OCI-LY1 (cell line): ENCODE data around the gene TGM2.

Experiments used
- H2AFZ ChIP-seq: fragments of 200-600 bp; sonication (generic), shearing (Covaris generic); 2 replicates; pipeline ENCODE4 v1.6.0; 2014; ENCODE audit warnings: antibody characterized with exemption, mild to moderate bottlenecking, low read length
- H3F3A ChIP-seq: fragments of 200-600 bp; sonication (generic), shearing (Covaris generic); 2 replicates; pipeline ENCODE4 v1.6.0; 2014; ENCODE audit warnings: mild to moderate bottlenecking, antibody characterized with exemption, low read length, moderate library complexity; ENCODE audit not compliant: insufficient read depth
- H3K27ac ChIP-seq: fragments of 200-600 bp; sonication (generic); 2 replicates; pipeline ENCODE4 v1.5.1; 2014; ENCODE audit warnings: low read length, mixed run types, mild to moderate bottlenecking, low read depth; ENCODE audit not compliant: poor library complexity, severe bottlenecking
- H3K27me3 ChIP-seq: fragments of 200-600 bp; sonication (generic); 2 replicates; pipeline ENCODE4 v1.6.0; 2014; ENCODE audit warnings: antibody characterized with exemption, mild to moderate bottlenecking, low read length, moderate library complexity; ENCODE audit not compliant: insufficient read depth
- H3K36me3 ChIP-seq: fragments of 200-600 bp; sonication (generic); 2 replicates; pipeline ENCODE4 v1.6.1; 2014; ENCODE audit warnings: mild to moderate bottlenecking, antibody characterized with exemption, low read length, moderate library complexity, mixed read lengths; ENCODE audit not compliant: insufficient read depth
- H3K4me1 ChIP-seq: fragments of 200-600 bp; sonication (generic); 2 replicates; pipeline ENCODE4 v1.5.1; 2014; ENCODE audit warnings: mild to moderate bottlenecking, low read length, moderate library complexity; ENCODE audit not compliant: insufficient read depth, severe bottlenecking
- H3K4me2 ChIP-seq: fragments of 200-600 bp; sonication (generic), shearing (Covaris generic); 2 replicates; pipeline ENCODE4 v1.6.1; 2014; ENCODE audit warnings: low read length
- H3K4me3 ChIP-seq: fragments of 200-600 bp; sonication (generic); 2 replicates; pipeline ENCODE4 v1.5.1; 2014; ENCODE audit warnings: low read length, low read depth, mild to moderate bottlenecking, mixed read lengths; ENCODE audit not compliant: poor library complexity, severe bottlenecking
- H3K79me2 ChIP-seq: fragments of 200-600 bp; shearing (Covaris generic); 2 replicates; pipeline ENCODE4 v1.6.1; 2016; ENCODE audit warnings: mixed run types, low read length, mixed read lengths; ENCODE audit not compliant: insufficient read depth
- H3K9ac ChIP-seq: fragments of 200-600 bp; sonication (generic), shearing (Covaris generic); 2 replicates; pipeline ENCODE4 v1.6.1; 2014; ENCODE audit warnings: mild to moderate bottlenecking, low read length, mixed read lengths
- H3K9me2 ChIP-seq: fragments of 200-600 bp; sonication (generic), shearing (Covaris generic); 2 replicates; pipeline ENCODE4 v1.6.1; 2014; ENCODE audit warnings: low read depth, mild to moderate bottlenecking, low read length, mixed read lengths
- H3K9me3 ChIP-seq: fragments of 200-600 bp; shearing (Covaris generic); 2 replicates; pipeline ENCODE4 v1.6.1; 2014; ENCODE audit warnings: low read length, mixed read lengths
- H4K20me1 ChIP-seq: fragments of 200-600 bp; sonication (generic), shearing (Covaris generic); 2 replicates; pipeline ENCODE4 v1.6.0; 2016; ENCODE audit warnings: mild to moderate bottlenecking, low read length; ENCODE audit not compliant: insufficient read depth
- EZH2 ChIP-seq: fragments of 200-600 bp; sonication (generic), shearing (Covaris generic); IDR thresholded peaks from 2 replicates; pipeline ENCODE4 v1.8.0; 2017; ENCODE audit warnings: borderline replicate concordance, mixed run types, mild to moderate bottlenecking, antibody characterized with exemption, low read length, moderate library complexity, mixed read lengths
- TF ChIP-seq, protein P1 (sequence below): fragments of 200-600 bp; sonication (generic), shearing (Covaris generic); IDR thresholded peaks from 2 replicates; pipeline ENCODE4 v1.5.1; 2017; ENCODE audit warnings: mild to moderate bottlenecking, antibody characterized with exemption, low read length, moderate library complexity, mixed read lengths

The TGM2 gene

DNA sequence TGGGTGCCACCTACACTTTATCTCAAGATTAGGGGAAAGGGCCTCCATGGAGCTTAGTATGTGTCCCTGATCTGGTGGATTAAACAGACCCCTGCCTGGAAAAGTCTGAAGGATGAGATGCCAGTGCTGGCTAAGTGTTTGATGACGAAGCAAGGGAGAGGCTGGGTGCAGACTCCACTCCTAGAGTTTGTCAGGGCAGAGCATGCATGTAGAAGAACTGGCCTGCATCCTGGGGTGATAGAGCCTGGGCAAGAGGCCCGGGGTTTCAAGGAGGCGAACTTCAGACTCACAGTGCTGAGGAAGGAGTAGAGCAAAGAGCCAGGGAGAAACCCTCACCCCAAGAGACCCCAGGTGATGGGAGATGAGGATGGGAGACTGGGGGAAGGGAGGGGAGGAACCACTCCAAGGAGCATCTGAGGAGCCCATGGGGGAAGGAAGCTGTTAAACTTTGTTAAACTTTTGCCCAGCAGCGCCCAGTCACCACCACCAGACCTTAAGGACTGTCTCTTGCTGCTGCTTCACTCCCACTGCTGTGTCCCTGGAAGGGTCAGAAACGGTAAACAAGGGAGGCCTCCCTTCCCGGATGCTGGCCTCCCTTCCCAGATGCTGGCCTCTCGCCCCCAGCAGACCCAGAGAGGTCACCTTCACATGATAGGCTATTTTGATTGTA is 69.9 kb downstream of the TGM2 start:
- Histone ChIP-seq H4K20me1 (no peaks in the 10 kb centered on the region), H3K4me1 (peaks cover 24% of the 10 kb centered on the region), H2AFZ (no peak overlapping the region), H3F3A (no peaks in the 10 kb centered on the region), H3K27me3 (no peaks in the 10 kb centered on the region), H3K79me2 (no peaks in the 10 kb centered on the region), H3K4me3 (no peak overlapping the region), H3K9me3 (no peaks in the 10 kb centered on the region), H3K4me2 (no peak overlapping the region), H3K9ac (no peak overlapping the region), H3K27ac (no peak overlapping the region), H3K36me3 (peaks cover 26% of the 10 kb centered on the region), H3K9me2 (no peaks in the 10 kb centered on the region)
- TF ChIP-seq, protein P1, sequence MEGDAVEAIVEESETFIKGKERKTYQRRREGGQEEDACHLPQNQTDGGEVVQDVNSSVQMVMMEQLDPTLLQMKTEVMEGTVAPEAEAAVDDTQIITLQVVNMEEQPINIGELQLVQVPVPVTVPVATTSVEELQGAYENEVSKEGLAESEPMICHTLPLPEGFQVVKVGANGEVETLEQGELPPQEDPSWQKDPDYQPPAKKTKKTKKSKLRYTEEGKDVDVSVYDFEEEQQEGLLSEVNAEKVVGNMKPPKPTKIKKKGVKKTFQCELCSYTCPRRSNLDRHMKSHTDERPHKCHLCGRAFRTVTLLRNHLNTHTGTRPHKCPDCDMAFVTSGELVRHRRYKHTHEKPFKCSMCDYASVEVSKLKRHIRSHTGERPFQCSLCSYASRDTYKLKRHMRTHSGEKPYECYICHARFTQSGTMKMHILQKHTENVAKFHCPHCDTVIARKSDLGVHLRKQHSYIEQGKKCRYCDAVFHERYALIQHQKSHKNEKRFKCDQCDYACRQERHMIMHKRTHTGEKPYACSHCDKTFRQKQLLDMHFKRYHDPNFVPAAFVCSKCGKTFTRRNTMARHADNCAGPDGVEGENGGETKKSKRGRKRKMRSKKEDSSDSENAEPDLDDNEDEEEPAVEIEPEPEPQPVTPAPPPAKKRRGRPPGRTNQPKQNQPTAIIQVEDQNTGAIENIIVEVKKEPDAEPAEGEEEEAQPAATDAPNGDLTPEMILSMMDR, result no peak
- TF ChIP-seq EZH2, result no peak

DNA sequence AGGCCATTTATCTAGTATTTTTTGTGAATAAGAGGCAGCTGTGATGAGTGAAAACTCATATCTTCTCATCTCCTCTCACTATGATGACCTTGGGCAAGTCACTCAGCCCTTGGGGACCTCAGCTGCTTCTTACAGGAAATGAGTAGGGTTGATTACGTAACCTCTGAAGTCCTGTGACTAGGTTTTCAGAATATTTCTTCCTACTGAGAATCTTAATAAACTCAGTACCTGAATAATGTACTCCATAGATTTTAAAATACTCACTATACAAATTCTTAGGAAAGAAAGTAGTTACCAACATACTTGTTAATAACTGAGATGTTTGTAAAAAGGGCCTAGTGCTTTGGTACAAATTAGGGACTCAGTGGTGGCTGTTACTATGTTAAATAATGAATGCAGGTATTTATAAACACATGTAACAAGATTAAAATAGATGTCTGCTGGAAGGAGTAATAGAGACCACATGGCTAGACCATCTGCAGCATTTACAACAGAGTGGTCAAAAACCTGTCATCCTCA is 70.6 kb downstream of the TGM2 start:
- Histone ChIP-seq H2AFZ (no peak overlapping the region), H4K20me1 (no peaks in the 10 kb centered on the region), H3K36me3 (peaks cover 33% of the 10 kb centered on the region), H3K4me1 (peaks cover 24% of the 10 kb centered on the region), H3K9me3 (no peaks in the 10 kb centered on the region), H3K27ac (no peak overlapping the region), H3K27me3 (no peaks in the 10 kb centered on the region), H3K9ac (no peak overlapping the region), H3F3A (no peaks in the 10 kb centered on the region), H3K79me2 (no peaks in the 10 kb centered on the region), H3K4me2 (no peak overlapping the region), H3K4me3 (no peak overlapping the region), H3K9me2 (no peaks in the 10 kb centered on the region)
- TF ChIP-seq, protein P1, result no peak
- no peak for TF ChIP-seq EZH2

DNA sequence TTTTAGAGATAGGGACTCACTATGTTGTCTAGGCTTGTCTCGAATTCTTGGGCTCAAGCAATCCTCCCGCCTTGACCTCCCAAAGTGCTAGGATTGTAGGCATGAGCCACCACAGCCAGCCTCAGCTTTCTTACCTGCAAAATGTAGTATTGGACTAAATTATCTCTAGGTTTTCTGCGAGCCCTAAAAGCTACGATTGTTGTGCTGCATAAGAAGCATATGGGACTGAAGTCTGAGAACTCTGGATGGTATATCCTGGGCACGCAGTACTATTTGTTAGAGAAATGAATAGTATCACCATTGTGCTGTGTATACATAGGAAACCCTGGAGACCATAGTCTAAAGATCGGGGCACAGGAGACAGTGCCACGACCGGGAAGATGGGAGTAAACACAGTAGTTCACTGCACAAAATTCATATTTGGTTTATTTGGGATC is 71.4 kb downstream of the TGM2 start:
- H3K4me2 ChIP-seq, result no peak overlapping the region
- no peak overlapping the region for H3K9ac ChIP-seq
- no peak overlapping the region for H2AFZ ChIP-seq
- H3F3A ChIP-seq, result no peaks in the 10 kb centered on the region
- no peaks in the 10 kb centered on the region for H3K9me2 ChIP-seq
- no peaks in the 10 kb centered on the region for H3K79me2 ChIP-seq
- no peak overlapping the region for H3K4me3 ChIP-seq
- H3K4me1 ChIP-seq, result peaks cover 24% of the 10 kb centered on the region
- TF ChIP-seq EZH2, result no peak
- TF ChIP-seq, protein P1, result no peak
- H3K27me3 ChIP-seq, result no peaks in the 10 kb centered on the region
- no peaks in the 10 kb centered on the region for H4K20me1 ChIP-seq
- peaks cover 41% of the 10 kb centered on the region for H3K36me3 ChIP-seq
- H3K9me3 ChIP-seq, result no peaks in the 10 kb centered on the region
- H3K27ac ChIP-seq, result no peak overlapping the region
